IPS DF 19.7 (cell line): ENCODE data around the gene RNF222.
"Not testable (repeated sequence)": the region's sequence is repeated elsewhere in the genome, so short reads cannot be mapped to it uniquely, and the experiment has no call there.

Source experiments
- DNase-seq: peaks from one replicate; pipeline ENCODE4 v3.0.0-alpha.2; 2013; ENCODE audit warnings: low read depth, low spot score

The RNF222 gene

GRCh38 chr17:8412089-8412488, 14.5 kb upstream of the RNF222 start:
- no peak for DNase-seq

GRCh38 chr17:8410883-8411238, 13.2 kb upstream of the RNF222 start:
- DNase-seq, result no peak

- DNase-seq, result peak; percentile 78
Measured at GRCh38 chr17:8409966-8410882, 12.6 kb upstream of the RNF222 start.

GRCh38 chr17:8408371-8408770, 10.7 kb upstream of the RNF222 start:
- no peak for DNase-seq

GRCh38 chr17:8406174-8406573, 8.5 kb upstream of the RNF222 start:
- no peak for DNase-seq

GRCh38 chr17:8405499-8406016, 7.9 kb upstream of the RNF222 start:
- DNase-seq, result no peak

GRCh38 chr17:8402921-8403536, 5.4 kb upstream of the RNF222 start:
- DNase-seq, result no peak

GRCh38 chr17:8401107-8401506, 3.5 kb upstream of the RNF222 start:
- no peak for DNase-seq

GRCh38 chr17:8398980-8399379, 1.4 kb upstream of the RNF222 start:
- DNase-seq, result no peak

GRCh38 chr17:8394497-8394896, 3.1 kb downstream of the RNF222 start:
- DNase-seq, result not testable (repeated sequence)

GRCh38 chr17:8393470-8394231, 4.0 kb downstream of the RNF222 start:
- DNase-seq, result no peak

- no peak for DNase-seq
Measured at GRCh38 chr17:8392674-8393469, 4.8 kb downstream of the RNF222 start.

GRCh38 chr17:8392274-8392673, 5.4 kb downstream of the RNF222 start:
- DNase-seq, result no peak

GRCh38 chr17:8391711-8392110, 5.9 kb downstream of the RNF222 start:
- DNase-seq, result no peak

- no peak for DNase-seq
Measured at GRCh38 chr17:8387914-8388651, 9.5 kb downstream of the RNF222 start.

- no peak for DNase-seq
Measured at GRCh38 chr17:8386841-8387240, 10.8 kb downstream of the RNF222 start.

- peak; percentile 86 for DNase-seq
Measured at GRCh38 chr17:8384801-8385378, 12.7 kb downstream of the RNF222 start.

GRCh38 chr17:8383143-8383822, 14.3 kb downstream of the RNF222 start, which contains the start of gene RPL26:
Gene RPL26, minus strand, starts transcription at chr17:8383193. Its CDS starts 883 bp downstream, at chr17:8382310.
- DNase-seq, result peak; percentile 94

- no peak for DNase-seq
Measured at GRCh38 chr17:8382880-8383142, 14.8 kb downstream of the RNF222 start.
